Activated T-helper 17 cell treated with anti-CD3 and anti-CD28 coated beads, Interleukin-2, amount 50 U/mL, for 72 hours (primary cell): ENCODE data around the gene TMEM72. TPM values are rescaled to one million over a fixed set of nuclear protein-coding genes. Genes with fewer than 3 reads are reported as not detected.

Source experiments
- ATAC-seq: fragments of 150-1000 bp; cut with Tn5 transposase; replicated peaks from 2 replicates; pipeline ENCODE4 v1.10.0; 2021; ENCODE audit warnings: mild to moderate bottlenecking, moderate library complexity
- H3K27ac Mint-ChIP-seq: one replicate; pipeline ENCODE4 v1.8.0; 2022; ENCODE audit warnings: mixed read lengths
- H3K27me3 Mint-ChIP-seq: one replicate; pipeline ENCODE4 v1.8.0; 2022; ENCODE audit warnings: mixed read lengths
- H3K36me3 Mint-ChIP-seq: one replicate; pipeline ENCODE4 v1.8.0; 2022; ENCODE audit warnings: low read depth, mild to moderate bottlenecking, mixed read lengths
- H3K4me1 Mint-ChIP-seq: one replicate; pipeline ENCODE4 v1.8.0; 2022; ENCODE audit warnings: mixed read lengths
- H3K4me3 Mint-ChIP-seq: one replicate; pipeline ENCODE4 v1.8.0; 2022; ENCODE audit warnings: mild to moderate bottlenecking, mixed read lengths
- H3K9me3 Mint-ChIP-seq: one replicate; pipeline ENCODE4 v1.8.0; 2022; ENCODE audit warnings: mixed read lengths
- total RNA-seq, 2 donors: library from RNA; stranded (reverse); gene quantifications; one replicate each; pipeline ENCODE4 v1.2.3, GENCODE V29; 2022

The TMEM72 gene
- total RNA-seq, 2 donors from 2014 or later: not detected

- no peaks in the 10 kb centered on the region for H3K4me1 Mint-ChIP-seq
- no peaks in the 10 kb centered on the region for H3K36me3 Mint-ChIP-seq
- H3K27me3 Mint-ChIP-seq: peaks cover 13% of the 10 kb centered on the region
- no peak overlapping the region for H3K4me3 Mint-ChIP-seq
- no peak for ATAC-seq
- no peak overlapping the region for H3K27ac Mint-ChIP-seq
- H3K9me3 Mint-ChIP-seq: no peaks in the 10 kb centered on the region
Measured at GRCh38 chr10:44920252-44920651, 9.1 kb downstream of the TMEM72 start.

DNA sequence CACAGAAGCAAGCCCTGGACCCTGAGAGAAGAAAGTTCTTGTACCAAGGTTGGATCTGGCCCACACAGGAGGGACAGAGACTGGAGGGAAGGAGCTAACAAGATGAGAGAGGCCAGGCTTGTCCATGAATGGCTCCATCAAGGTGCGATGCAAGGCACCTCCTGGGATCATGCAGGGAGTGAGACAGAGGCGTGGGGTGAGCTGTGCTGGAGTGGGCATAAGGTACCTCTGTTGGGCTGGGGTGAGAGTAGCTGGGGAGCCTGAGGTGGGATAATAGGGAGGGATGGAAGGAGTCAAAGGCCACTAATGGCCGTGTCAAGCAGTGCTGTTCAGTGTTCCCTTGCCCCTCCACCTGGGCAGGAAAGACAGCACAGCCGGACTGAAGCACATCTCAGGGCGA, 9.9 kb downstream of the TMEM72 start:
- H3K27ac Mint-ChIP-seq: no peak overlapping the region
- H3K36me3 Mint-ChIP-seq: no peaks in the 10 kb centered on the region
- no peak overlapping the region for H3K4me3 Mint-ChIP-seq
- no peaks in the 10 kb centered on the region for H3K9me3 Mint-ChIP-seq
- no peak for ATAC-seq
- H3K4me1 Mint-ChIP-seq: no peaks in the 10 kb centered on the region
- peaks cover 13% of the 10 kb centered on the region for H3K27me3 Mint-ChIP-seq

DNA sequence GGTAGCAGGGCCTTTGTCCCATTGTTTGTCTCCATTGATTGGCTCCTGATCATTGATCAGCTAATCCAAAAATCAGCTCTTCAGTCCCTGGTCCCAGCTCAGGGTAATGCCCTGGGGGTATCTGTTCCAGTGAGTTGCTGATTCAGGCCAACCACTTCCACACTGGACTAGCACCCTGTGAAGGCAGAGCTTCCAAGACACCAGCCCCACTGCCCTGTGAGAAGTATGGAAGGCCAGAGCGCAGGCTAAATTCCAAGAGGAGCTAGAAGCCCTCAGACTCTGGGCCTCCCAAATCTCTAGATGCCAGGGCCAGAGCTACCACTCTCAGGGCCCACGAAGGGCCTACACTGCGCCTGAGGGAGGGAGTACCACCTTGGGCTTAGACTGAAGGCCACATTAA, 10.4 kb downstream of the TMEM72 start:
- H3K9me3 Mint-ChIP-seq: no peaks in the 10 kb centered on the region
- H3K4me3 Mint-ChIP-seq: no peak overlapping the region
- no peaks in the 10 kb centered on the region for H3K36me3 Mint-ChIP-seq
- no peak overlapping the region for H3K27ac Mint-ChIP-seq
- H3K4me1 Mint-ChIP-seq: no peaks in the 10 kb centered on the region
- no peak for ATAC-seq
- H3K27me3 Mint-ChIP-seq: peaks cover 13% of the 10 kb centered on the region

DNA sequence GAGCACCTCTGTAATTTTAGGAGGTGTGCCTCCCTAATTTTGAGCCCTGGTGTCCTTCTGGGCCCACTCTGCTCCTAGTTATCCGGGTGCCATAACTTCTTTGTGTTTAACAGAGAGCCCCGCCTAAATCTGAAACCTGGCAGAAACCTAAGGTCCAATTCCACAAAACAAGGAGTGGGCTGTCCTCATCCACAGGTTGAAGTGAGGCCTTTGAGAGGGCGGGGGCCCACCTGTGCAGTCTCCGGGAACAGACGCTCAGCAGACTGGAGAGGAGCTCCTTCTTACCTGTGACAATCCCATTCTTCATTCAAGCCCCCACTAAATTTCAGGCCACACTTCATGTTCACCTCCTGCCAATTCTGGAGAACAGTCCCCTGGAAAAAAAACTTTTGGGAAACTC, 10.9 kb downstream of the TMEM72 start:
- no peak overlapping the region for H3K4me3 Mint-ChIP-seq
- no peaks in the 10 kb centered on the region for H3K4me1 Mint-ChIP-seq
- H3K27ac Mint-ChIP-seq: no peak overlapping the region
- no peak for ATAC-seq
- peaks cover 12% of the 10 kb centered on the region for H3K27me3 Mint-ChIP-seq
- no peaks in the 10 kb centered on the region for H3K9me3 Mint-ChIP-seq
- no peaks in the 10 kb centered on the region for H3K36me3 Mint-ChIP-seq

- no peaks in the 10 kb centered on the region for H3K4me1 Mint-ChIP-seq
- no peak overlapping the region for H3K4me3 Mint-ChIP-seq
- ATAC-seq: no peak
- H3K27me3 Mint-ChIP-seq: peaks cover 3% of the 10 kb centered on the region
- H3K36me3 Mint-ChIP-seq: no peaks in the 10 kb centered on the region
- H3K9me3 Mint-ChIP-seq: no peaks in the 10 kb centered on the region
- H3K27ac Mint-ChIP-seq: no peak overlapping the region
Measured at GRCh38 chr10:44922796-44923545, 11.8 kb downstream of the TMEM72 start.

GRCh38 chr10:44923611-44924010, 12.5 kb downstream of the TMEM72 start:
- Mint-ChIP-seq H3K4me1 (no peaks in the 10 kb centered on the region), H3K9me3 (no peaks in the 10 kb centered on the region), H3K4me3 (no peak overlapping the region), H3K27ac (no peak overlapping the region), H3K27me3 (peaks cover 6% of the 10 kb centered on the region), H3K36me3 (no peaks in the 10 kb centered on the region)
- ATAC-seq: no peak

GRCh38 chr10:44924261-44925040, 13.3 kb downstream of the TMEM72 start:
- no peak for ATAC-seq
- H3K27me3 Mint-ChIP-seq: peaks cover 7% of the 10 kb centered on the region
- no peak overlapping the region for H3K4me3 Mint-ChIP-seq
- no peak overlapping the region for H3K27ac Mint-ChIP-seq
- no peaks in the 10 kb centered on the region for H3K36me3 Mint-ChIP-seq
- H3K4me1 Mint-ChIP-seq: no peaks in the 10 kb centered on the region
- no peaks in the 10 kb centered on the region for H3K9me3 Mint-ChIP-seq

GRCh38 chr10:44925224-44925623, 14.1 kb downstream of the TMEM72 start:
- H3K4me1 Mint-ChIP-seq: no peaks in the 10 kb centered on the region
- ATAC-seq: peak; percentile 44
- H3K9me3 Mint-ChIP-seq: no peaks in the 10 kb centered on the region
- H3K27ac Mint-ChIP-seq: no peak overlapping the region
- no peak overlapping the region for H3K4me3 Mint-ChIP-seq
- peaks cover 4% of the 10 kb centered on the region for H3K27me3 Mint-ChIP-seq
- H3K36me3 Mint-ChIP-seq: no peaks in the 10 kb centered on the region

GRCh38 chr10:44925811-44926750, 14.9 kb downstream of the TMEM72 start:
- no peaks in the 10 kb centered on the region for H3K9me3 Mint-ChIP-seq
- no peaks in the 10 kb centered on the region for H3K4me1 Mint-ChIP-seq
- H3K27me3 Mint-ChIP-seq: peaks cover 4% of the 10 kb centered on the region
- no peaks in the 10 kb centered on the region for H3K36me3 Mint-ChIP-seq
- ATAC-seq: no peak
- no peak overlapping the region for H3K27ac Mint-ChIP-seq
- H3K4me3 Mint-ChIP-seq: no peak overlapping the region

GRCh38 chr10:44926751-44927351, 15.7 kb downstream of the TMEM72 start:
- Mint-ChIP-seq H3K27ac (no peak overlapping the region), H3K4me1 (no peaks in the 10 kb centered on the region), H3K9me3 (no peaks in the 10 kb centered on the region), H3K36me3 (no peaks in the 10 kb centered on the region), H3K4me3 (no peak overlapping the region), H3K27me3 (peaks cover 4% of the 10 kb centered on the region)
- no peak for ATAC-seq

GRCh38 chr10:44927352-44927751, 16.2 kb downstream of the TMEM72 start:
- Mint-ChIP-seq H3K27ac (no peak overlapping the region), H3K27me3 (peaks cover 4% of the 10 kb centered on the region), H3K4me3 (no peak overlapping the region), H3K9me3 (no peaks in the 10 kb centered on the region), H3K4me1 (no peaks in the 10 kb centered on the region), H3K36me3 (no peaks in the 10 kb centered on the region)
- no peak for ATAC-seq

- Mint-ChIP-seq H3K4me3 (no peak overlapping the region), H3K9me3 (no peaks in the 10 kb centered on the region), H3K36me3 (no peaks in the 10 kb centered on the region), H3K27ac (no peak overlapping the region), H3K4me1 (no peaks in the 10 kb centered on the region), H3K27me3 (peaks cover 4% of the 10 kb centered on the region)
- no peak for ATAC-seq
Measured at GRCh38 chr10:44928462-44928861, 17.3 kb downstream of the TMEM72 start.

- H3K27me3 Mint-ChIP-seq: peaks cover 8% of the 10 kb centered on the region
- H3K9me3 Mint-ChIP-seq: no peaks in the 10 kb centered on the region
- ATAC-seq: no peak
- no peaks in the 10 kb centered on the region for H3K36me3 Mint-ChIP-seq
- H3K27ac Mint-ChIP-seq: no peak overlapping the region
- no peak overlapping the region for H3K4me3 Mint-ChIP-seq
- no peaks in the 10 kb centered on the region for H3K4me1 Mint-ChIP-seq
Measured at GRCh38 chr10:44929356-44930255, 18.5 kb downstream of the TMEM72 start.
